IMR-90 (cell line): Measurements from ENCODE around the gene SIGLEC11. TPM values are rescaled to one million over a fixed set of nuclear protein-coding genes. Genes with fewer than 3 reads are reported as not detected.

Experiments used
- ATAC-seq: fragments of 200-7000 bp; cut with Tn5 transposase; 2 replicates; pipeline ENCODE4 v1.9.1; 2020; ENCODE audit warnings: low read depth, mild to moderate bottlenecking, moderate library complexity
- BruUV-seq: library from RNA; stranded (reverse); fragments of 400-500 nt; replicated peaks from 2 replicates; lab custom pipeline; 2021; lab: Mats Ljungman, UMichigan
- CTCF ChIA-PET: fragments of 300-600 bp; formaldehyde crosslinking; extraction: SDS; loops from one replicate; lab custom pipeline; 2021; ENCODE audit warnings: antibody characterized with exemption; lab: Yijun Ruan, JAX
- POLR2A ChIA-PET: fragments of 300-600 bp; sonication (Branson Sonifier 250); formaldehyde crosslinking; loops from one replicate; lab custom pipeline; 2022; ENCODE audit warnings: antibody characterized with exemption; ENCODE audit not compliant: unreplicated experiment; lab: Charles Lee
- DNase-seq: peaks from one replicate; pipeline ENCODE4 v3.0.0; 2013
- H2AFZ ChIP-seq: replicated peaks from 2 replicates; pipeline ENCODE3; 2013; ENCODE audit warnings: low read length, mild to moderate bottlenecking; ENCODE audit not compliant: poor library complexity
- H2AK5ac ChIP-seq: 2 replicates; pipeline ENCODE4 v1.6.1; 2013; ENCODE audit warnings: low read depth, low read length, inconsistent platforms
- H2AK9ac ChIP-seq: replicated peaks from 2 replicates; pipeline ENCODE3; 2013; ENCODE audit warnings: mild to moderate bottlenecking, low read depth, low read length, moderate library complexity; ENCODE audit not compliant: poor library complexity
- H2BK120ac ChIP-seq: 2 replicates; pipeline ENCODE4 v1.6.1; 2013; ENCODE audit warnings: low read depth, low read length, inconsistent platforms
- H2BK15ac ChIP-seq: 3 replicates; pipeline ENCODE4 v1.6.1; 2013; ENCODE audit warnings: low read depth, low read length, inconsistent platforms
- H2BK20ac ChIP-seq: 2 replicates; pipeline ENCODE4 v1.6.1; 2013; ENCODE audit warnings: low read depth, mild to moderate bottlenecking, inconsistent platforms, low read length, moderate library complexity
- H2BK5ac ChIP-seq: 2 replicates; pipeline ENCODE4 v1.6.1; 2013; ENCODE audit warnings: mild to moderate bottlenecking, low read depth, low read length, inconsistent platforms; ENCODE audit not compliant: poor library complexity, severe bottlenecking
- H3K14ac ChIP-seq: replicated peaks from 2 replicates; pipeline ENCODE4 v1.6.1; 2013; ENCODE audit warnings: low read depth, low read length, inconsistent platforms
- H3K18ac ChIP-seq: 2 replicates; pipeline ENCODE4 v1.6.1; 2013; ENCODE audit warnings: low read depth, low read length, control low read depth
- H3K23ac ChIP-seq: 2 replicates; pipeline ENCODE4 v1.6.1; 2013; ENCODE audit warnings: low read depth, low read length, inconsistent platforms
- H3K27ac ChIP-seq: 2 replicates; pipeline ENCODE4 v1.5.1; 2013; ENCODE audit warnings: mild to moderate bottlenecking, control low read depth, low read length; ENCODE audit not compliant: insufficient read depth
- H3K27me3 ChIP-seq: 2 replicates; pipeline ENCODE4 v1.6.1; 2013; ENCODE audit warnings: low read length; ENCODE audit not compliant: control insufficient read depth, insufficient read depth
- H3K36me3 ChIP-seq: 2 replicates; pipeline ENCODE4 v1.6.1; 2013; ENCODE audit warnings: low read length, mixed read lengths; ENCODE audit not compliant: control insufficient read depth, insufficient read depth
- H3K4ac ChIP-seq: 2 replicates; pipeline ENCODE4 v1.6.1; 2013; ENCODE audit warnings: low read depth, low read length, inconsistent platforms
- H3K4me1 ChIP-seq: 2 replicates; pipeline ENCODE4 v1.6.1; 2013; ENCODE audit warnings: low read length, mixed read lengths; ENCODE audit not compliant: control insufficient read depth, insufficient read depth
- H3K4me2 ChIP-seq: 2 replicates; pipeline ENCODE4 v1.6.1; 2013; ENCODE audit warnings: low read depth, mild to moderate bottlenecking, control low read depth, low read length, moderate library complexity
- H3K4me3 ChIP-seq: 2 replicates; pipeline ENCODE4 v1.5.1; 2013; ENCODE audit warnings: low read depth, mild to moderate bottlenecking, control low read depth, low read length, moderate library complexity; ENCODE audit not compliant: insufficient read depth
- H3K56ac ChIP-seq: 2 replicates; pipeline ENCODE4 v1.6.1; 2013; ENCODE audit warnings: low read length, inconsistent platforms; ENCODE audit not compliant: insufficient read depth; ENCODE audit errors: extremely low read depth
- H3K79me1 ChIP-seq, 2 experiments: 2 replicates each; pipeline ENCODE4 v1.6.1; 2013; ENCODE audit warnings: low read length in 2 of 2, inconsistent platforms in 1 of 2, low read depth in 1 of 2
- H3K9ac ChIP-seq: 2 replicates; pipeline ENCODE4 v1.6.1; 2013; ENCODE audit warnings: low read depth, low read length, control low read depth
- H3K9me1 ChIP-seq: 2 replicates; pipeline ENCODE4 v1.6.1; 2013; ENCODE audit warnings: low read length, inconsistent platforms; ENCODE audit not compliant: insufficient read depth
- H3K9me3 ChIP-seq: 2 replicates; pipeline ENCODE4 v1.6.1; 2013; ENCODE audit warnings: low read length; ENCODE audit not compliant: control insufficient read depth, insufficient read depth
- H4K20me1 ChIP-seq: 2 replicates; pipeline ENCODE4 v1.6.1; 2013; ENCODE audit warnings: low read length, inconsistent platforms; ENCODE audit not compliant: insufficient read depth
- H4K5ac ChIP-seq: 2 replicates; pipeline ENCODE4 v1.6.1; 2013; ENCODE audit warnings: mild to moderate bottlenecking, low read depth, low read length, control low read depth
- H4K8ac ChIP-seq, 2 experiments: 2 replicates each; pipeline ENCODE4 v1.6.1; 2013; ENCODE audit warnings: low read depth in 2 of 2, low read length in 2 of 2, control low read depth in 1 of 2, inconsistent platforms in 1 of 2
- H4K91ac ChIP-seq: 2 replicates; pipeline ENCODE4 v1.6.1; 2013; ENCODE audit warnings: low read depth, low read length, inconsistent platforms; ENCODE audit not compliant: insufficient read depth
- CEBPB ChIP-seq: IDR thresholded peaks from 2 replicates; pipeline ENCODE4 v1.6.1; 2012; ENCODE audit warnings: low read depth, low read length, improper control_type of control experiment
- CHD1 ChIP-seq: IDR thresholded peaks from 2 replicates; pipeline ENCODE4 v1.6.1; 2012; ENCODE audit warnings: low read depth, low read length, improper control_type of control experiment
- MAFK ChIP-seq: IDR thresholded peaks from 2 replicates; pipeline ENCODE4 v1.6.1; 2012; ENCODE audit warnings: low read depth, low read length, improper control_type of control experiment
- MAZ ChIP-seq: IDR thresholded peaks from 2 replicates; pipeline ENCODE4 v1.6.1; 2012; ENCODE audit warnings: low read depth, mild to moderate bottlenecking, low read length, improper control_type of control experiment, moderate library complexity, borderline replicate concordance
- NFE2L2 ChIP-seq: fragments of 150-350 bp; IDR thresholded peaks from 2 replicates; pipeline ENCODE4 v1.6.1; 2016; ENCODE audit warnings: low read depth, mild to moderate bottlenecking, low read length
- POLR2A ChIP-seq: IDR thresholded peaks from 2 replicates; pipeline ENCODE4 v1.6.1; 2012; ENCODE audit warnings: mild to moderate bottlenecking, low read depth, low read length
- RAD21 ChIP-seq: IDR thresholded peaks from 2 replicates; pipeline ENCODE4 v1.6.1; 2012; ENCODE audit warnings: low read length, improper control_type of control experiment
- RCOR1 ChIP-seq: IDR thresholded peaks from 2 replicates; pipeline ENCODE4 v1.6.1; 2012; ENCODE audit warnings: mild to moderate bottlenecking, low read length, improper control_type of control experiment; ENCODE audit not compliant: insufficient replicate concordance
- SMC3 ChIP-seq: fragments of 150-350 bp; IDR thresholded peaks from 2 replicates; pipeline ENCODE4 v1.6.1; 2016; ENCODE audit warnings: low read depth, mild to moderate bottlenecking, antibody characterized with exemption, low read length, moderate library complexity
- WGBS, 2 experiments: methylation state at CpG; one replicate each; pipeline versions ENCODE4 v1.1.5 to v1.1.7; 2013; ENCODE audit warnings: missing lambda C conversion rate in 2 of 2; ENCODE audit not compliant: insufficient read length in 1 of 2; ENCODE audit errors: extremely low coverage in 2 of 2; 5-methylcytosine and 5-hydroxymethylcytosine counted together
- dilution Hi-C: fragments of 300-500 bp; cut with HindIII; formaldehyde crosslinking; loops from one replicate; pipeline ENCODE4 v1.14.3; 2018; ENCODE audit warnings: low sequenced_read_pairs; ENCODE audit not compliant: unreplicated experiment
- in situ Hi-C: fragments of 300-500 bp; cut with MboI; formaldehyde crosslinking; loops from 3 replicates; pipeline ENCODE4 v1.14.3; 2019; ENCODE audit warnings: low sequenced_read_pairs, inconsistent platforms, mixed read lengths
- intact Hi-C: fragments of 100-400 bp; cut with micrococcal nuclease; formaldehyde crosslinking; loops from 2 replicates; pipeline ENCODE4 v1.10.0; 2022
- polyA plus RNA-seq, 3 experiments: library from polyadenylated mRNA; depleted of rRNA; stranded (reverse); fragments of >200 nt; gene quantifications; 2 replicates each; pipeline ENCODE4 v1.2.3, GENCODE V29; 2012; ENCODE audit warnings: low replicate concordance in 1 of 3
- total RNA-seq: library from RNA; depleted of rRNA; stranded (reverse); fragments of >200 nt; gene quantifications from 2 replicates; pipeline ENCODE4 v1.2.3, GENCODE V29; 2012
- TF ChIP-seq, protein P1 (sequence below): fragments of 150-350 bp; IDR thresholded peaks from 2 replicates; pipeline ENCODE4 v1.6.1; 2016; ENCODE audit warnings: low read depth, mild to moderate bottlenecking, low read length, moderate library complexity, borderline replicate concordance
- TF ChIP-seq, protein P2 (sequence below): fragments of 150-350 bp; IDR thresholded peaks from 2 replicates; pipeline ENCODE4 v1.6.1; 2017; ENCODE audit warnings: mild to moderate bottlenecking, antibody characterized with exemption, low read length, low read depth

The SIGLEC11 gene
- total and polyA plus RNA-seq, 2 of the 4 experiments (the other 2 are of a cell fraction), result not detected

DNA sequence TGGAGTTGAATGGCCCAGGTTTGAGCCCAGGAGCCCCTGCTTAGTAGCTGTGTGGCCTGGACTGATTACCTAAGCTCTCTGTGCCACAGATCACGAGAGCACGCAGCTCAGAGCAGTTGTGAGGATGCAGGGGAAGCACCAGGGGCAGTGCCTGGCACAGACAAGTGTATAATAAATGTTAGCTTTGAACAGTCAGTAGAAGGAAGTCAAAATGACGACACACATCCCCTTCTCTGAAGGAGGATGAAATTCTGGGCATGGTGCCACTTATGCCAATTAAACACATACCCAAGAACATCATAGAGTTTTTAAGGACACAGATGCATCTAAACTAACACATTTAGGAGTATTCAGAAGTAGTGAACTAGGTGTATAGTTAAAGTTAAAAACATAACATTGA, 24.9 kb upstream of the SIGLEC11 start:
- Histone ChIP-seq H3K9ac (no peak overlapping the region), H3K9me3 (no peaks in the 10 kb centered on the region), H4K91ac (no peak overlapping the region), H3K14ac (no peak overlapping the region), H2BK20ac (no peak overlapping the region), H3K27me3 (no peaks in the 10 kb centered on the region), H3K4me2 (no peak overlapping the region), H2AK9ac (no peak overlapping the region), H4K20me1 (peaks cover 28% of the 10 kb centered on the region), H3K36me3 (peaks cover 30% of the 10 kb centered on the region), H3K18ac (no peak overlapping the region), H4K5ac (no peak overlapping the region), H3K23ac (no peak overlapping the region), H3K4me1 (no peaks in the 10 kb centered on the region), H3K4ac (no peak overlapping the region), H2BK5ac (no peak overlapping the region), H2AFZ (no peak overlapping the region), H3K56ac (no peak overlapping the region), H3K27ac (no peak overlapping the region), H3K9me1 (peaks cover 15% of the 10 kb centered on the region), H4K8ac (no peak overlapping the region), H2BK120ac (no peak overlapping the region), H2BK15ac (no peak overlapping the region), H3K4me3 (no peak overlapping the region), H2AK5ac (no peak overlapping the region), H3K79me1 (peaks cover 0 to 9% of the 10 kb centered on the region in 2 experiments; a peak in 1 of 4 replicates)
- dilution Hi-C loops (no loop called here), intact Hi-C loops (no loop called here), in situ Hi-C loops (loop anchor here (10.0 kb wide), 1 partner anchor 51 kb away; no protein-coding TSS in a partner anchor)
- WGBS, 2 experiments, result no CpG with 5 or more reads among the region's 3 CpGs
- ChIA-PET POLR2A (no interaction called here), CTCF (no interaction called here)
- TF ChIP-seq RCOR1 (no peak), MAFK (no peak), MAZ (no peak), CEBPB (no peak), NFE2L2 (no peak), POLR2A (no peak), RAD21 (no peak), SMC3 (no peak), CHD1 (no peak)
- TF ChIP-seq, protein P1, sequence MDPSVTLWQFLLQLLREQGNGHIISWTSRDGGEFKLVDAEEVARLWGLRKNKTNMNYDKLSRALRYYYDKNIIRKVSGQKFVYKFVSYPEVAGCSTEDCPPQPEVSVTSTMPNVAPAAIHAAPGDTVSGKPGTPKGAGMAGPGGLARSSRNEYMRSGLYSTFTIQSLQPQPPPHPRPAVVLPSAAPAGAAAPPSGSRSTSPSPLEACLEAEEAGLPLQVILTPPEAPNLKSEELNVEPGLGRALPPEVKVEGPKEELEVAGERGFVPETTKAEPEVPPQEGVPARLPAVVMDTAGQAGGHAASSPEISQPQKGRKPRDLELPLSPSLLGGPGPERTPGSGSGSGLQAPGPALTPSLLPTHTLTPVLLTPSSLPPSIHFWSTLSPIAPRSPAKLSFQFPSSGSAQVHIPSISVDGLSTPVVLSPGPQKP, result no peak
- TF ChIP-seq, protein P2, sequence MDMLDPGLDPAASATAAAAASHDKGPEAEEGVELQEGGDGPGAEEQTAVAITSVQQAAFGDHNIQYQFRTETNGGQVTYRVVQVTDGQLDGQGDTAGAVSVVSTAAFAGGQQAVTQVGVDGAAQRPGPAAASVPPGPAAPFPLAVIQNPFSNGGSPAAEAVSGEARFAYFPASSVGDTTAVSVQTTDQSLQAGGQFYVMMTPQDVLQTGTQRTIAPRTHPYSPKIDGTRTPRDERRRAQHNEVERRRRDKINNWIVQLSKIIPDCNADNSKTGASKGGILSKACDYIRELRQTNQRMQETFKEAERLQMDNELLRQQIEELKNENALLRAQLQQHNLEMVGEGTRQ, result no peak
- DNase-seq (no peak), ATAC-seq (no peak)
- no TSS peak for BruUV-seq
